C4-2B (cell line): ENCODE measurements around the gene MEAF6.
"Not testable (repeated sequence)": the region's sequence is repeated elsewhere in the genome, so short reads cannot be mapped to it uniquely, and the experiment has no call there.

Source experiments
- H3K27ac ChIP-seq: fragments of 450-650 bp; 2 replicates; pipeline ENCODE4 v1.5.1; 2017
- ZFX ChIP-seq: fragments of 450-650 bp; IDR thresholded peaks from 2 replicates; pipeline ENCODE4 v1.6.1; 2017
- TF ChIP-seq, protein P1 (sequence below): fragments of 450-650 bp; conservative IDR thresholded peaks from 2 replicates; pipeline ENCODE4 v1.5.1; 2017; ENCODE audit warnings: mild to moderate bottlenecking

Gene MEAF6

DNA sequence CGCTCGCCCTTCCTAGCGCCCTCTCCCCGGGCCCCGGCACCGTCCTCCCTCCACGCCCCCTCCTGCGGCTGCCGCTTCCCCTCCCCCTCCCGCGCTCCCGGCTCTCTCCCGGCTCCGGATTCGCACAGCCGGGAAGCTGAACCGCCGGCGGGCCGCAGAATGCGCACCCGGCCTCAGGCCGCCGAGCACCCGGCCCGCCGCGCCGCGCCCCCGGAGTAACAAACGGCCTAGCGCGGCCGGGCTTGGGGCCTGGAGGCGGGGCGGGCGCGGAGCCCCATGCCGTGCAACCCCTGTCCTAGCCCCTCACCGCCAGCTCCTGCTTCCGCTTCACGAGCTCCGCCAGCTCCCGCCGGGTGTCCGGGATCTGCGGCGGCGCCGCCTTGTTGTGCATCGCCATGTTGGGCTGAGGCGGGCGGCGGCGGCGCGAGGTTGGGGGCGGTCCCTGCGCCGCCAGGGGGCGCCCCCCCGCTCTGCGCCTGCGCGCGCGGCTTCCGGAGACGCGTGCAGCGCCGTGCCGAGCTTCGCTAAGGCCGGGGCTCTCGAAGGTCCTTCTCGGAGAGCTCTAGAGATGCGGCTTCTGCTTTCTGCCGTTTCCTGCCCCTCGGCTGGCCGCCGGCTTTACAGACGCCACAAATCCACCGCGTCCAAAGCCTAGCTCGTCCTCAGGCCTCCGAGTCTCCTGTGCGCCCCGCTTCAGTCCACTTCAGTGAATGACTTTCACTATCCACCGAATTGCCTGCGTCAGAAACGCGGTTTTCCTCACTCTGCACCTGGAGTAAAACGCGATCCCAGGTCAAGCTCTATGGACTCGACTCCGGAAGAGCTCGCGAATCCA, at the start of gene MEAF6:
TSS of gene MEAF6 (minus strand) at position 417 of the 835 bp plus-strand sequence. CDS start at position 397, 20 bp downstream.
- TF ChIP-seq ZFX = peak; percentile 82
- TF ChIP-seq, protein P1, sequence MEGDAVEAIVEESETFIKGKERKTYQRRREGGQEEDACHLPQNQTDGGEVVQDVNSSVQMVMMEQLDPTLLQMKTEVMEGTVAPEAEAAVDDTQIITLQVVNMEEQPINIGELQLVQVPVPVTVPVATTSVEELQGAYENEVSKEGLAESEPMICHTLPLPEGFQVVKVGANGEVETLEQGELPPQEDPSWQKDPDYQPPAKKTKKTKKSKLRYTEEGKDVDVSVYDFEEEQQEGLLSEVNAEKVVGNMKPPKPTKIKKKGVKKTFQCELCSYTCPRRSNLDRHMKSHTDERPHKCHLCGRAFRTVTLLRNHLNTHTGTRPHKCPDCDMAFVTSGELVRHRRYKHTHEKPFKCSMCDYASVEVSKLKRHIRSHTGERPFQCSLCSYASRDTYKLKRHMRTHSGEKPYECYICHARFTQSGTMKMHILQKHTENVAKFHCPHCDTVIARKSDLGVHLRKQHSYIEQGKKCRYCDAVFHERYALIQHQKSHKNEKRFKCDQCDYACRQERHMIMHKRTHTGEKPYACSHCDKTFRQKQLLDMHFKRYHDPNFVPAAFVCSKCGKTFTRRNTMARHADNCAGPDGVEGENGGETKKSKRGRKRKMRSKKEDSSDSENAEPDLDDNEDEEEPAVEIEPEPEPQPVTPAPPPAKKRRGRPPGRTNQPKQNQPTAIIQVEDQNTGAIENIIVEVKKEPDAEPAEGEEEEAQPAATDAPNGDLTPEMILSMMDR = peak; percentile 97
- peak within 1 kb of the TSS; percentile 91 for H3K27ac ChIP-seq

DNA sequence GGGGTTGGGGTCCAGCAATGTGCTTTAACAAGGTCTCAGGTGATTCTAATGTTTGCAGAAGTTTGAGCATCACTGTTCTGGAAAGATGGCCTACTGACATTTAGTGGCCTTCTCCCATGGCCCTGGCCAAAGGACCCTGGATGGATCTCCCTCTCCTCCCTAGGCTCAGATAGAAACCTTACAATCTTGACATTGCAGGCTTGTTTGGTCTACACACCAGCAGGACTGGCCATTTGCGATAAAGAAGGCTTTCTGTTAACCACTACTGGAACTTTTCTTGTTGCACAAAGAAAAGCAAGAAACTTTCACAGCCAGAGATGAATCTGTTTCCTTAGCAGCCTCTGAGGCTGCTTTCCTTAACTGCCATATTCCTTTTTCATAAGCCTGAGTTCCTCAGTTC, 48.4 kb upstream of the MEAF6 start:
- no peak overlapping the region for H3K27ac ChIP-seq
- TF ChIP-seq, protein P1 = no peak
- no peak for TF ChIP-seq ZFX

DNA sequence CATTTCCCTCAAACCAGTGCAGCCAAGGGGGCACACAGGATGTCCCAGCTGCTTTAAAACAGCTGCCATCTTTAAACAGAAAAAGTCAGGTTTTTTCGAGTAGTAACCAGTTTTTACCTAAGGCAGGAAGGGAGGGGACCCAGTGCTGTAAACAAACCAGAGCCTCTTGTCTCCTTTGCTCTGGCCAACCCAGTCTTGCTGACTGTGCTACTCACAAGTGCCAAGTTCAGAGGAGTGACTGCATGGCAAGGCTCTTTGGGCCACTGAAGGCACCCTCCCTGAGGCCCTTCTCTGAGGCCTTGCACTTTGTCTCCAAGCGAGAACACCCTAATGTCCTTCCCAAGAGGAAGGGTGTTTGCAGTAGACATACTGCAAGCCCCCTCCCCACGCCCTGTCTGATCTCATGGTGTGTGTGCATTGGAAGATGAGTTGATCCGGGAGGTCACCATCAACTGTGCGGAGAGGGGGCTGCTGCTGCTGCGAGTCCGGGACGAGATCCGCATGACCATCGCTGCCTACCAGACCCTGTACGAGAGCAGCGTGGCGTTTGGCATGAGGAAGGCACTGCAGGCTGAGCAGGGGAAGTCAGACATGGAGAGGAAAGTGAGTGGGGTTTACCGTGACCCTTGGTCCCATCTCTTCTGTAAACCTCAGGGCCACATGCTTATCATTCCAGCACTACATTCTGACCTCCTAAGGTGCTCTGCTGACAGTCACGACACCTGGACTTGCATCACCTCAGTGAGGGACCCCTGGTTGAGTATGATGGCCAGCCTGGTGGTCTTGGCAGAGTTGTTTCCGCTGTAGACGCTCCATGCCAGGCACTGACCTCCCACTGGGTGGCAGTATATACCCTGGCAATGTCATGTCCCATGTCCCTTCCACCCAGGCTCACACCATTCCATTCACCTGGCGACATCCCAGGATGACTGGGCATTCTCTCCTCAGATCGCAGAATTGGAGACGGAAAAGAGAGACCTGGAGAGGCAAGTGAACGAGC, 46.9 kb upstream of the MEAF6 start:
- TF ChIP-seq, protein P1 = peak; percentile 64
- TF ChIP-seq ZFX = no peak
- H3K27ac ChIP-seq = no peak overlapping the region

DNA sequence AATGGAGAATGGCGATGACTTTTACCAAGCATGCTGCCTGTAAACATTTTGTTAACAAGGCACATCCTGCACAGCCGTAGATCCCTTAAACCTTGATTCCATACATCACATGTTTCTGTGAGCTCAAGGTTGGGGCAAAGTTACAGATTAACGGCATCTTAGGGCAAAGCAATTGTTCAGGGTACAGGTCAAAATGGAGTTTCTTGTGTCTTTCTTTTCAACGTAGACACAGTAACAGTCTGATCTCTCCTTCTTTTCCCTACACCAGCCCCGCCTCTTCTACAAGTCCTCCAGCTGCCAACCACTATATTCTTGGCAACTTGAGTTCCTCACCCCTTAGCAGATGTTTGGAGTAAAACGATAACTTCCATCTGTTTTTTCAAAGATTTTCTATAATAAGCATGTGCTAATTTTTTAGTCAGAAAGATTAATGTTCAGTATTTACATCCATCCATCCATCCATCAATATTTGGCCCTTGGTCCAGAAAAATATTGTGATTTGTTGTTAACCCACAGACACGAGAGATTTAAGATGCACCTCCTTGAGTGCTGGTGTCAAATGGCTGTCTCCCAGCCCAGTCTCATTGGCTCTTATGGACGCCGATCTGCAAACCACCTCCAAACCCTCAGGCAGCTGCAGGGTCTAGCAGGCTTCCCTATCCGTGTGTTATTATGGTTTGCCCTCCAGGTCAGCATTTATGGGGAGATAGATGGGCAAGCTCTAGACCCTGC, 46.0 kb upstream of the MEAF6 start:
- TF ChIP-seq ZFX = no peak
- no peak overlapping the region for H3K27ac ChIP-seq

DNA sequence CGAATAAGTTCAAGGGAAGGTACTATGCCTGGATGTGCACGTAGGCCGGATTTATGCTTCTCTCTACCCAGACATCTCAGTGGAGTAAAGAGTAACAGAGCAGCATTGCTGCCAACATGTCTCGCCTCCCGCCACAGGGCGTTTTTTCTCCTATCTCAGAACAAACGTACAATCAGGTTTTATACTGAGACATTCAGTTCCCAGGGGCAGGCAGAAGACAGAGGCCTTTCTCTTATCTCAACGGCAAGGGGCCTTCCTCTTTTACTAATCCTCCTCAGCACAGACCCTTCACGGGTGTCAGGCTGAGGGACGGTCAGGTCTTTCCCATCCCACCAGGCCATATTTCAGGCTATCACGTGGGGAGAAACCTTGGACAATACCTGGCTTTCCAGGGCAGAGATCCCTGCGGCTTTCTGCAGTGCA, 45.4 kb upstream of the MEAF6 start:
- H3K27ac ChIP-seq = not testable (repeated sequence)

DNA sequence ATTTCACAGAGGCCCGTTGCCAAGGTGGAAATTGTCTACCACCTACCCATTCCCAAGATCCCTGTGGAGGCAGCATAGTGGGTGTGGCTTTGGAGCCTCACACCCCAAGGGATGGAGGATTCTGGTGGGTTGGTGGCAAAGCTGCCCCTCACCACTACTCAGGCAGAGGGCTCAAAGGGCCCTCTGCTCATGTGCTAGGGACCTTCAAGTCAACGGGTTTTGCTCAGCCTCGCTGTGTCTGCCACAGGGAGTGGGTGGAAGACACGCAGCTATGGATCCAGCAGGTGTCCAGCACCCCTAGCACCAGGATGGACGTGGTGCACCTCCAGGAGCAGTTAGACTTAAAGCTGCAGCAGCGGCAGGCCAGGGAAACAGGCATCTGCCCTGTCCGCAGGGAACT, 44.5 kb upstream of the MEAF6 start:
- TF ChIP-seq, protein P1 = no peak
- TF ChIP-seq ZFX = no peak
- H3K27ac ChIP-seq = no peak overlapping the region

DNA sequence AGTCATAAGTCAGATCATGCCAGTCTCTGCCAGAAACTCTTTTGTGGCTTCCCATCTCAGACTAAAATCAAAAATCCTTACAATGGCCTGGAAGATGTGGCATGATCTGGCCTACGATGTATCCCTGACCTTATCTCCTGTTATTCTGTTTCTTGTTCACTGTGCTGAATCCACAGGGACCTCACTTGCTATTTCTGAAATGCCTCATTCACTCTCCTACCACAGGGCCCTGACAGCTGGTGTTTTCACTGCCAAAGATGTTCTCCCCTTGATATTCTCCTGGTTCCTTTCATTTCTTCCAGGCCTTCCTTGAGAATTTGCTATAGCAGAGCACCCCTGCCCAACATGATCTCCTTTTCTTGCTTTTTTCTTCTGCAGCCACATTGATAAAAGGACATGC, 43.8 kb upstream of the MEAF6 start:
- no peak for TF ChIP-seq ZFX
- TF ChIP-seq, protein P1 = no peak
- no peak overlapping the region for H3K27ac ChIP-seq
